HG02852 (cell line): ENCODE measurements around the gene CLCN6.

Source experiments
- ATAC-seq: cut with Tn5 transposase; IDR thresholded peaks from one replicate; pipeline ENCODE4 v1.9.1; 2021; ENCODE audit warnings: mild to moderate bottlenecking, moderate library complexity; ENCODE audit not compliant: unreplicated experiment

Gene CLCN6

GRCh38 chr1:11847667-11848372 lies 41.8 kb downstream of the CLCN6 start, which contains the start of gene NPPA:
Gene NPPA (minus strand): TSS chr1:11847783. CDS start chr1:11847684, 99 bp downstream.
- no peak for ATAC-seq

- no peak for ATAC-seq
Measured at GRCh38 chr1:11848373-11848700, 42.3 kb downstream of the CLCN6 start.

- no peak for ATAC-seq
Measured at GRCh38 chr1:11850156-11850555, 44.2 kb downstream of the CLCN6 start.

- ATAC-seq: no peak
Measured at GRCh38 chr1:11851180-11851579, 45.2 kb downstream of the CLCN6 start.

GRCh38 chr1:11854519-11854918 lies 48.5 kb downstream of the CLCN6 start:
- ATAC-seq: no peak

GRCh38 chr1:11855430-11855829 lies 49.4 kb downstream of the CLCN6 start:
- ATAC-seq: no peak

GRCh38 chr1:11856698-11857097 lies 50.7 kb downstream of the CLCN6 start:
- no peak for ATAC-seq

- no peak for ATAC-seq
Measured at GRCh38 chr1:11857164-11857851, 51.3 kb downstream of the CLCN6 start.

- ATAC-seq: no peak
Measured at GRCh38 chr1:11858158-11858557, 52.2 kb downstream of the CLCN6 start.

GRCh38 chr1:11858613-11858967 lies 52.6 kb downstream of the CLCN6 start, which contains the start of gene NPPB:
Gene NPPB (minus strand): TSS chr1:11858945. CDS start chr1:11858833, 112 bp downstream.
- no peak for ATAC-seq

- no peak for ATAC-seq
Measured at GRCh38 chr1:11858968-11859871, 53.2 kb downstream of the CLCN6 start.

- no peak for ATAC-seq
Measured at GRCh38 chr1:11860083-11860482, 54.1 kb downstream of the CLCN6 start.

GRCh38 chr1:11860587-11860986 lies 54.6 kb downstream of the CLCN6 start:
- ATAC-seq: no peak

- no peak for ATAC-seq
Measured at GRCh38 chr1:11862890-11863289, 56.9 kb downstream of the CLCN6 start.

- no peak for ATAC-seq
Measured at GRCh38 chr1:11868331-11868980, 62.5 kb downstream of the CLCN6 start.

GRCh38 chr1:11869104-11869503 lies 63.1 kb downstream of the CLCN6 start:
- ATAC-seq: no peak

- ATAC-seq: no peak
Measured at GRCh38 chr1:11869650-11870207, 63.7 kb downstream of the CLCN6 start.

- no peak for ATAC-seq
Measured at GRCh38 chr1:11872545-11872944, 66.6 kb downstream of the CLCN6 start.

- ATAC-seq: no peak
Measured at GRCh38 chr1:11873395-11874257, 67.6 kb downstream of the CLCN6 start.

- no peak for ATAC-seq
Measured at GRCh38 chr1:11874258-11874562, 68.2 kb downstream of the CLCN6 start.
